ENCODE results near the gene ABTB2. TPM values are rescaled to one million over a fixed set of nuclear protein-coding genes. Genes with fewer than 3 reads are reported as not detected.

Gene ABTB2
- total RNA-seq, 1 experiment from 2014 or later = 46.3 TPM

- peaks cover 9% of the 10 kb centered on the region for H3K4me1 ChIP-seq (ENCODE audit: insufficient read depth, low read length, poor library complexity, severe bottlenecking)
- TF ChIP-seq EZH2 (IDR thresholded peaks at IDR 0.05; ENCODE audit: borderline replicate concordance, low read depth, low read length, poor library complexity, severe bottlenecking) (no peak), CTCF (conservative IDR thresholded peaks at IDR 0.05; ENCODE audit: low read depth, low read length) (peak; percentile 80)
- H3K36me3 ChIP-seq (ENCODE audit: insufficient read depth, low read length, poor library complexity, severe bottlenecking) = no peaks in the 10 kb centered on the region
- no TSS peak for BruUV-seq (replicated peaks)
- H3K4me3 ChIP-seq (ENCODE audit: low read depth, low read length, poor library complexity, severe bottlenecking) = no peak overlapping the region
- H3K9me3 ChIP-seq (ENCODE audit: low read depth, low read length, poor library complexity, severe bottlenecking) = no peaks in the 10 kb centered on the region
- POLR2A ChIA-PET (ENCODE audit: low non-redundant PET) = interaction anchor here (0.6 kb wide), 1 partner anchor 100 kb away, joined by 5 read pairs; no protein-coding TSS in a partner anchor
- intact Hi-C loops (cut with micrococcal nuclease; ENCODE audit: unreplicated experiment) = loop anchor here (1.0 to 10.0 kb wide), 4 partner anchors 102 to 1026 kb away; no protein-coding TSS in a partner anchor
- no peak overlapping the region for H3K27ac ChIP-seq (ENCODE audit: low read depth, low read length, poor library complexity, severe bottlenecking)
- H3K27me3 ChIP-seq (replicated peaks; ENCODE audit: insufficient read depth, low read depth, low read length, poor library complexity) = no peaks in the 10 kb centered on the region
- DNase-seq (ENCODE audit: low spot score) = peak; percentile 74
- CTCF ChIA-PET = interaction anchor here (1.8 to 2.2 kb wide), 2 partner anchors 102 to 126 kb away, joined by 15 to 22 read pairs; no protein-coding TSS in a partner anchor
These were observed 8.7 kb upstream of the ABTB2 start for GRCh38 chr11:34366522-34366921.

- intact Hi-C loops (cut with micrococcal nuclease; ENCODE audit: unreplicated experiment) = loop anchor here (10.0 kb wide), 1 partner anchor 531 kb away; no protein-coding TSS in a partner anchor
- H3K4me1 ChIP-seq (ENCODE audit: insufficient read depth, low read length, poor library complexity, severe bottlenecking) = peaks cover 14% of the 10 kb centered on the region
- no peak overlapping the region for H3K27ac ChIP-seq (ENCODE audit: low read depth, low read length, poor library complexity, severe bottlenecking)
- CTCF ChIA-PET = interaction anchor here (0.6 to 1.9 kb wide), 3 partner anchors 117 to 561 kb away, joined by 6 to 8 read pairs (median 6); no protein-coding TSS in a partner anchor
- H3K27me3 ChIP-seq (replicated peaks; ENCODE audit: insufficient read depth, low read depth, low read length, poor library complexity) = no peaks in the 10 kb centered on the region
- H3K36me3 ChIP-seq (ENCODE audit: insufficient read depth, low read length, poor library complexity, severe bottlenecking) = no peaks in the 10 kb centered on the region
- H3K4me3 ChIP-seq (ENCODE audit: low read depth, low read length, poor library complexity, severe bottlenecking) = no peak overlapping the region
- H3K9me3 ChIP-seq (ENCODE audit: low read depth, low read length, poor library complexity, severe bottlenecking) = no peaks in the 10 kb centered on the region
- no peak for TF ChIP-seq EZH2 (IDR thresholded peaks at IDR 0.05; ENCODE audit: borderline replicate concordance, low read depth, low read length, poor library complexity, severe bottlenecking)
- TF ChIP-seq CTCF (conservative IDR thresholded peaks at IDR 0.05; ENCODE audit: low read depth, low read length) = no peak
- POLR2A ChIA-PET (ENCODE audit: low non-redundant PET) = no interaction called here
- no peak for DNase-seq (ENCODE audit: low spot score)
- BruUV-seq (replicated peaks) = no TSS peak
These were observed 6.3 kb upstream of the ABTB2 start for GRCh38 chr11:34364102-34364501.

- TF ChIP-seq CTCF (conservative IDR thresholded peaks at IDR 0.05; ENCODE audit: low read depth, low read length) = no peak
- TF ChIP-seq EZH2 (IDR thresholded peaks at IDR 0.05; ENCODE audit: borderline replicate concordance, low read depth, low read length, poor library complexity, severe bottlenecking) = no peak
- no peaks in the 10 kb centered on the region for H3K36me3 ChIP-seq (ENCODE audit: insufficient read depth, low read length, poor library complexity, severe bottlenecking)
- DNase-seq (ENCODE audit: low spot score) = no peak
- no peak overlapping the region for H3K27ac ChIP-seq (ENCODE audit: low read depth, low read length, poor library complexity, severe bottlenecking)
- CTCF ChIA-PET = interaction anchor here (0.6 to 1.9 kb wide), 5 partner anchors 117 to 561 kb away, joined by 3 to 8 read pairs (median 6); no protein-coding TSS in a partner anchor
- POLR2A ChIA-PET (ENCODE audit: low non-redundant PET) = interaction anchor here (0.6 kb wide), 1 partner anchor 372 kb away, joined by 4 read pairs; no protein-coding TSS in a partner anchor
- H3K4me3 ChIP-seq (ENCODE audit: low read depth, low read length, poor library complexity, severe bottlenecking) = no peak overlapping the region
- BruUV-seq (replicated peaks) = no TSS peak
- H3K4me1 ChIP-seq (ENCODE audit: insufficient read depth, low read length, poor library complexity, severe bottlenecking) = peaks cover 14% of the 10 kb centered on the region
- no peaks in the 10 kb centered on the region for H3K27me3 ChIP-seq (replicated peaks; ENCODE audit: insufficient read depth, low read depth, low read length, poor library complexity)
- intact Hi-C loops (cut with micrococcal nuclease; ENCODE audit: unreplicated experiment) = loop anchor here (10.0 kb wide), 1 partner anchor 531 kb away; no protein-coding TSS in a partner anchor
- no peaks in the 10 kb centered on the region for H3K9me3 ChIP-seq (ENCODE audit: low read depth, low read length, poor library complexity, severe bottlenecking)
These were observed 5.7 kb upstream of the ABTB2 start for GRCh38 chr11:34363363-34364084.

Measured in A673 (cell line).